NT2/D1 (cell line): ENCODE measurements around the gene PLXNA1.

ENCODE experiments used
- SUZ12 ChIP-seq: IDR thresholded peaks from 2 replicates; pipeline ENCODE4 v1.6.1; 2011; ENCODE audit not compliant: insufficient read length, insufficient read depth; ENCODE audit errors: extremely low read depth
- YY1 ChIP-seq: IDR thresholded peaks from 2 replicates; pipeline ENCODE4 v1.6.1; 2011; ENCODE audit not compliant: insufficient read length, insufficient read depth
- ZNF274 ChIP-seq: IDR thresholded peaks from 2 replicates; pipeline ENCODE4 v1.6.1; 2011; ENCODE audit warnings: mild to moderate bottlenecking, low read depth, low read length

DNA sequence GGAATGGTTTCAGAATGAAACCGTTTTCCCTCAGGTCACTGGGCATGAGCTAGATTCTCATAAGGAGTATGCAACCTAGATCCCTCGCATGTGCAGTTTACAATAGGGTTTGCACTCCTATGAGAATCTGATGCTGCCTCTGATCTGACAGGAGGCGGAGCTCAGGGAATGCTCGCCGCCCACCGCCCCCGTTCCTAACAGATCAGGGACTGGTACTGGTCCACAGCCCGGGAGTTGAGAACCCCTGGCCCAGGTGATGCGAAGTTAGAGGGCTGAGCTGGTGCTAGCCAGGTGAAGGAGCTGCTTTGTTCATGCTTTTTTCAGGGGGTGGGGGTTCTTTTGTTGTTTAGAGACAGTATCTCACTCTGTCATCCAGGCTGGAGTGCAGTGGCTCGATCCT, 15.5 kb upstream of the PLXNA1 start:
- TF ChIP-seq ZNF274: no peak
- TF ChIP-seq YY1: no peak
- no peak for TF ChIP-seq SUZ12
